Activated CD4-positive, alpha-beta T cell treated with anti-CD3 and anti-CD28 coated beads, Interleukin-2, amount 50 U/mL, for 1 hour (primary cell): ENCODE data around the gene SNX25.
A peak's percentile ranks its signal among the peaks of the same experiment; 100 is the strongest.
"Not testable (repeated sequence)": the region's sequence is repeated elsewhere in the genome, so short reads cannot be mapped to it uniquely, and the experiment has no call there.

ENCODE experiments used
- DNase-seq: peaks from one replicate; pipeline ENCODE4 v3.0.0-alpha.2; 2020

The SNX25 gene

DNA sequence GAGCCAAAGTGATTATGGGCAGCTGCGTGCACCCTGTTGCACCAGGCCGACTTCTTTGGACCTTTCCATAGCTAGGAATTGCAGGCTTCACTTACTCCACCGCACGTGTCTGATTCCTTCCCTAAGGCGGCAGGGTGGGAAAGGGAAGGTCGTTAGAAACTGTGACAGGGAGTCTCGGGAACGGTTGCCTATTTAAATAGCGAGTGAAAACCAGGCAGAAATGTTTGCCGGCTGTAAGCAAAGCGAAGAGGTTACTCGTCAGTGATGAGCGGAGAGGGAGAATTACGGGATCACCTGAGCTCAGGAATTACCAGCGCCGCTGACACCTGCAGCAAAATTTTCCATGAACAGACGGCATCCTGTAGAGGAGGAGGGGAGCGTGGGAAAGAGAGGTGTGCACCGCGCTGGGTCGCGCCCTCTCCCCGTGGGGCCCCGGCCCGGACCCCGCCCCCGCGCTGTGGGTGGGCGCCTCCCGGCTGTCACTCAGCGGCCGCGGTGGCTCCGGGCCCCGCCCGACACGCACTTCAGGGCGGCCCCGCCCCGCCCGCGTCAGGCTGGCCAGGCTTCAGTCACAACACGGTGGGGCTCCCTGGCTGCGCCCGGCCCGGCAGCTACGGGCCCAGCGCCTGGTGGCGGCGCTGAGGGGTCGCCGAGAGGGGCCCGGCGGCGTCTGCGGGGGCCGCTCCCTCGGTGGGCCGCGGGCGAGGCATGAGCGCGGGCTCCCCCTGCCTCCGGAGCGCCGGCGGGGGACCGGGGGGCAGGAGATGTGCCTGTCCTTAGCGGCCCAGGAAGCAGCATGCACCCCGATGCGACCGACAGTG is at the start of gene SNX25:
Gene SNX25 (plus strand): TSS at position 568 of the 821 bp plus-strand sequence. CDS start 229 bp downstream, at position 797.
- peak; percentile 81 for DNase-seq

GRCh38 chr4:185165605-185166063 is 43.8 kb upstream of the SNX25 start:
- no peak for DNase-seq

DNA sequence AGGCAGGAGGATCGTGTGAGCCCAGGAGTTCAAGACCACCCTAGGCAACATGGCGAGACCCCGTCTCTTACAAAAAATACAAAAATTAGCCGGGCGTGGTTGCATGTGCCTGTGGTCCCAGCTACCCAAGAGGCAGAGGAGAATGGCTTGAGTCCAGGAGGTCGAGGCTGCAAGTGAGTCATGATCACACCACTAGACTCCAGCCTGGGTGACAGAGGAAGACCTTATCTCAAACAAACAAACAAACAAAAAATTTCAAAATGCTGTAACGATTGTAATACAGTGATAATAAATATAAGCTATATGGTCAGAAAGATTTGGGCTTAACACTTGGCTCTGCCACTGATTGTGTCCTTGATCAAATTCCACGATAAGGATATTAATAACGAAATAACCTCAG is 42.2 kb upstream of the SNX25 start:
- no peak for DNase-seq

DNA sequence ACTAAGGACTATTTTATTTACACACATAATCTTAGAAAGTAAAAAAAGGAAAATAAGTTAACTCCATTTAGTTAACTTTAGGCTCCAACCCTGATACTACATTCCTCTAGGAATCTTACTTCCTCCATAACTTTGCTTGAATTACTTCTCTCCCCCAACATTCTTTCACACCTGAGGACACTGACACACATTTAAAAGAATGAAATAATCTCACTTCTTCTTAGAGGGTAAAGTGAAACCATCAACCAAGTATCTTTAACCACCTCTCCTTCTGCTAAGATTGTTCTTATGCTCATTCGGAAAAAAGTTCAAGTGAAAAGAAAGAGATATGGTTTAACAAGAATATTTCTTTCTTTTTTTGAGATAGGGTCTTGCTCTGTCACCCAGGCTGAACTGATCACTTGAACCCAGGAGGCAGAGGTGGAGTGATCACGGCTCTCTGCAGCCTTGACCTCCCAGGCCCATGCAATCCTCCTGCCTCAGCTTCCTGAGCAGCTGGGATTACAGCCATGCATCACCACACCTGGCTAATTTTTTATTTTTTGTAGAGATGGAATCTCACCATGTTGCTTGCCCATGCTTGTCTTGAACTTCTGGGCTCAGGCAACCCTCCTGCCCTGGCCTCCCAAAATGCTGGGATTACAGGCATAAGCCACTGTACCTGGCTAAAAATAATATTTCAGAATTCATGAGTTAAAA is 37.9 kb upstream of the SNX25 start:
- DNase-seq: no peak

GRCh38 chr4:185179488-185179887 is 29.9 kb upstream of the SNX25 start:
- no peak for DNase-seq

- no peak for DNase-seq
These were observed 27.2 kb upstream of the SNX25 start for GRCh38 chr4:185182239-185182638.

DNA sequence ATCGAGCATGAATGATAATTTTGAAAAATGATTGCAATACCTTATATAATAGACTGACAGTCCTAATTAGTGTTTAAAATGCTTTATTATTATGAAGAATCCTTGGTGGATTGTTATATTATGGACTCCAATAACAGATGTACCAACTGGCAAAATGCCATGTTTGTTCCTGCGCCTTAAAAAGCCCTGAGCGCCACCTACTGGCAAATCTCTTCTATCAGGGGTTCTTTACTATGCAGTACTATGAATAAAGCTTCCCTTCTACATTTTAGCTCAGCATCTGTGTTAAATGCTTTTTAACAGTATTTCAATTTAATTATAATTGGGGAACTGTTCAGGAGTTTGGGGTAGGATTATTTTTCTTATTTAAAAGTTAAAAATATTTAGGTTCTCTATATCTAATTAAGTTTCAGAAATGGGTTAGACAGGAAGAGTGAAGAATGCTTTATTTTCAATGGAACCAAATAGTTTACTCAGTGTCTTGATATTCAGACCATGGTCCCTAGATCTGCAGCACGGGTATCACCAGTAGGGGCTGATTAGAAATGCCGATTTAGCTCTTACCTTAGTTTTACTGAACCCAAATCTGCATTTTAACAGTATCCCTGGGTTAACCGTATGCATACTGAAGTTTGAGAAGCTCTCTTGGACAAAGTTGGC is 25.6 kb upstream of the SNX25 start:
- DNase-seq: peak; percentile 77

DNA sequence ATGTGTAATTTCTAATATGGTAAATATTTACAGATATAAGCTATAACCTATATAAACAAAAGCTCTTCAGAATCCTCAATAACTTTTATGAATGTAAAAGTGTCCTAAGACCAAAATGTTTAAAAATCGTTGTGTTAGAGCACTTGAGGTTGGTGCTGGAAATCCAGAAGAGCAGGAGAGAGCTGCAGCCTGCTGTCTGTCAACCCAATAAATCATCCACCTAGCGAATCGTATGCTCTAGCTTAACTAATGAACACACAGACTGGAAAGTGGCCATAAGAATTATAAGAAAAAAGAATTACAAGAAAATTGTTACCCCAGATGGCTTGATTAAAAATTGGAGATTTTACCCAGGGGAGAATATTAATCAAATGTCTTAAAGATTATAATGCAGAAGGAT is 22.6 kb upstream of the SNX25 start:
- DNase-seq: no peak

DNA sequence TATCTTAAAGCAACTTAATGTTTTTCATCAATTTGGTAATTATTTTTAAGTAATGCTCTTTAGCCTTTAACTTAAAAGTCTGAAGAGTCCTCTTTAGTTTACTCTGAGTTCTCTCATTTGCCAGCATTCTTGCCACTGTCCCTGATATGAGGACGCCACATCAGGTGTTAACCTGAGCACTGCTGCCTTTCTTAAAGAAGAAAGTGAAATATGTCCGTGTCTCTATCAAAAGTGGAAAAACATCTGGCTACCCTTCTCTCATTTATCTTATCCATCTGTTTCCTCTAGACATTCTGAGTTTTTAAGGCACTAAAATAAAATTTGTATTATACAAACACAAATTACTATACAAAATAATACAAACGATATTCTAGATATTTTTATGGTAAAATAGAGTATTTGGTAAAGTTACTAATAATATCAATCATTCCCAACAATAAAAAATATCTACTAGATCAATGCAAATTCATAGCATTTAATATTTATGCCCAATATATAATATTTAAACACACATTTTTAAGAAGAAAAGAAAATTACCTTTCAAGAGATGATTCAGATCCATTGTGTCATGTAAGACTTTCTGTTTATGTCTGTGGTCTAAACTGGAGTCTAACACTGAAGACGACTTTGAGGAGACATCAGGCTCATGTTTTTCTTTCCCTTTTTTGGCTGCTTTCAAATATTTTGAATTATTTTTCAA is 19.6 kb upstream of the SNX25 start:
- DNase-seq: no peak

DNA sequence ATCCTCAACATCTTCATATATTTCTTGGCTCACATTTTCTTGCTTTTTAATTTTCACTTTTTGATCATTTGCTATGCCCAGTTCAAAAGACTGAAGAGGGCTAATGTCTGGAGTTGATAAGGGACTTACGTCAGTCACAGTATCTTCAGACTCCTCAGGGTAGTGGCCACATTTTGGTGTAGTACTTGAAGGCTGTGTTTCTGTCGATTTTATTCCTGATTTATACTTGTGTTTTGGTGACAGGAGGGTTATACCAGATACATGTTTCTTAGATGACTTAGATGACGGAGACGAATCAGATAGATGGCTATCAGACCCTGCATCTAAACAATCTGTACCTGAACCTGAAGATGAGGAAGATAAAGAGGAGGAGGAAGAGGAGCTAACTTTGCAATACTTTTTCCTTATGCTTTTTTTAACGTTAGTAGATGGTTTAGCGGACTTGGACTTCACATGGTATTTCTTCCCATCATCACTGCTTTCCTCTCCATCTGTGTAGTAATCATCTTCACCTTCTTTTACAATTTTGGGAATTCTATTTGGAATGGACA is 19.0 kb upstream of the SNX25 start:
- no peak for DNase-seq

GRCh38 chr4:185192059-185192458 is 17.3 kb upstream of the SNX25 start:
- DNase-seq: no peak

GRCh38 chr4:185194924-185195888 is 14.2 kb upstream of the SNX25 start:
- DNase-seq: no peak

DNA sequence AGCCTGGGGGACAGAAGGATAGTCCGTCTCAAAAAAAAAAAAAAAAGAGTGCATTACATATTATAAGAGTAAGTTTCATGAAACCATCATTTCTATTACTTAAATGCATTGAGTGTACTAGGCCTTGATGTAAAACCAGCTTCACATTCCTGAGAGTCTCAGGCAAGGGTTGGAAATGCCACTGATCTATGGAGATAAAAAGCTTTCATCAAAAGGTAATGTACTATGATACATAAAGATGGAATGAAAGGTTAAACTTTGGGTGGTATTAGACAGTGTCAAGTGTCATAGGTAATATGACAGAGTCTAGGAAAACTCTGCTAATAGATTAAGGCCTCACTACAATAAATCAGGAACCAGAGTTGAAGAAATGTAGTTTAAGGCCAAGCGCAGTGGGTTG is 13.0 kb upstream of the SNX25 start:
- no peak for DNase-seq

DNA sequence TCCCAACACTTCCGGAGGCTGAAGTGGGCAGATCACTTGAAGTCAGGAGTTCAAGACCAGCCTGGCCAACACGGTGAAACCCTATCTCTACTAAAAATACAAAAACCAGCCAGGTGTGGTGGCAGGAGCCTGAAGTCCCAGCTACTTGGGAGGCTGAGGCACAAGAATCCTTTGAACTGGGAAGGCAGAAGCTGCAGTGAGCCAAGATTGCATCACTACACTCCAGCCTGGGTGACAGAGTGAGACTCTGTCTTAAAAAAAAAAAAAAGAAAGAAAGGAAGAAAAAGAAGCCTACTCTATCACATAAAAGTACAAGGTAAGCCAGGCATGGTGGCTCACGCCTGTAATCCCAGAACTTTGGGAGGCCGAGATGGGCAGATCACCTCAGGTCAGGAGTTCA is 11.2 kb upstream of the SNX25 start:
- DNase-seq: not testable (repeated sequence)

DNA sequence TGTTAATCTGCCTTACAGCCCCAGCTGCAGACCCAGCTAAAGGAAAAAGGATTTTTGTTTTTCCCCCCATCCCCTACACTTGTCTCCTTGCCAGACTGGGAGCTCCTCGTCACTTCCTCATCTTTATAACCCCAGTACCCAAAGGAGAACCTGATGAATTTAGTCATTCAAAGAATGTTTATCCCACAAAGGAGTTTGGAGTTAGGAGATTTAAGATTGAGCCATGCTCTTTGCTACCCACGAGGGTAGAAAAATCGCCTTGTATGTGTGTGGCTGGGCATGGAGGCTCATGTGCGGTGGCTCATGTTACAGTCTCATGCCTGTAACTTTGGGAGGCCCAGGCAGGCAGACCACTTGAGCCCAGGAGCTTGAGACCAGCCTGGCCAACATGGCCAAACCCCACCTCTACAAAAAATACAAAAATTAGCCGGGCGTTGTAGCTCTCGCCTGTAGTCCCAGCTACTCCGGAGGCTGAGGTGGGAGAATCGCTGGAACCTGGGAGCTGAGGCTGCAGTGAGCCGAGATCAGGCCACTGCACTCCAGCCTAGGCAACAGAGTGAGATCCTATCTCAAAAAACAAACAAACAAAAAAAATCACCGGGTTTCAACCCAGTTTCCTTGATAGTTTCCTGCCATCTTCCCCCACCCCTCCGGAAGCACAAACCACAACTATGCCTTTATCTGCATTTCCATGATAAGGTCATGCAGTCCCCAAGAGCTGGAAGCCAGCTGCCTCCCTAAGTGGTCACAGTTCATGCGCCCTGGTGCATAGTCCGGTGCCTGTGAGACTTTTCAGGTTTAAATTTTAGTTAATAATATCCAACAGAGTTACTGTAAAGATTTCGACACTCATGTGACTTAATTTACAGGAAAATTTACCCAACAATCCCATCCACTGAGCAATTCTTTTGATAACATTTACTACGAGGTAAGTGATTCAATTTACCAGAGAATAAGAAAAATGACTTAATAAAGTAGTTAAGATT is 7.1 kb upstream of the SNX25 start:
- DNase-seq: peak; percentile 26

DNA sequence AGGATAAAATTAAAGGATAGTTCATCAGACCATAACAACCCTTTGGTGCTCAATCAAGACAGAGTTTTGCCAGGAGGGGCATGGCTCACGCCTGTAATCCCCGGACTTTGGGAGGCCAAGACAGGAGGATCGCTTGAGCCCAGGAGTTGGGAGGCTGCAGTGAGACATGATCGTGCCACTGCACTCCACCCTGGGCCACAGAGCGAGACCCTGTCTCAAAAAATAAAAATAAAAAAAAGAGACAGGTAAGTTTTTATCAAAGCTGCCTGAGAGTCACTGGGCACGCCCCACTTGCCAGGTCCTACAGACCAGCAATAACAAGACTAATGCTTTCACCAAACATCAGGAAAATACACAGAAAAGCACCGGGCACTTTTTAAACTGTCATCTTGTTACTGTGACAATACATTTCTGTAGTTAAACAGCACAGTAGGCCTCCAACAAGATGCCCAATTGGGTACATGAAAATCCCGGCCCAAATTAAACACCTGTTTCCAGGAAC is 6.4 kb upstream of the SNX25 start:
- no peak for DNase-seq

- peak; percentile 73 for DNase-seq
These were observed 5.7 kb upstream of the SNX25 start, which contains the start of gene CFAP97 for GRCh38 chr4:185203486-185204237. Gene CFAP97, minus strand, starts transcription at chr4:185204000. Its CDS starts 12,804 bp downstream, at chr4:185191196.

DNA sequence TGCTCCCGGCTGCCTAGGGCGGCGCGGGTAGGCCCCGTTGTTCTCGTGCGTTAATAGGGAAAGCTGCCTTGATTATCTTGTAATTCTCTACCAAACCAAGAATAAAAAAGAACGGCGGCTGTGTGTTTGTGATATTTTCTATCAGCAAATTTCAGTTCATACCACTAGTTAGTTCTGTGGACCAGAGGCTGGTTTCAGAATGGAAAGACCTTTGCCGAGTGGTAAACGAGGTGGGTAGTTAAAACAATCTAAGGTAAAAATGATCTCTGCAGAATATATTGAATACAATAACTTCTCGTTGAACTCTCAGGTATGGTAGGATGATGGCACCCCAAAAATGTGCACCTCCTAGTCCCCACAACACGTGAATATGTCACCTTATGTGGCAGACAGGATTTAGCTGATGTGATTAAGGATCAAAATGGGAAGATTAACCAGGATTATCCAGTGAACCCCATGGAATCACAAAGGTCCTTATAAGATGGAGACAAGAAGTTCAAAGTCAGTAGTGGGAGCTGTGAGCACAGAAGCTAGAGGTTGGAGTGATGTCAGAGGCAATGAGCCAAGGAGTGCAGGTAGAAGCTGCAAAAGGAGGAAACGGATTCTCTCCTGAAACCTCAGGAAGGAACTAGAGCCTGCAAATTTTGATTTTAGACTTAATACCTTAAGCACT is 5.0 kb upstream of the SNX25 start:
- DNase-seq: no peak
